H9 (cell line): ENCODE measurements around the gene NFKBIA. TPM values are rescaled to one million over a fixed set of nuclear protein-coding genes. Genes with fewer than 3 reads are reported as not detected.

Source experiments
- DNase-seq: peaks from one replicate; pipeline ENCODE4 v3.0.0-alpha.2; 2017
- H2AFZ ChIP-seq: one replicate; pipeline ENCODE4 v1.6.1; 2013; ENCODE audit warnings: mild to moderate bottlenecking, low read length, control low read depth, moderate library complexity
- H2AK5ac ChIP-seq: 2 replicates; pipeline ENCODE4 v1.6.1; 2013; ENCODE audit warnings: low read length, control low read depth, mixed read lengths; ENCODE audit not compliant: insufficient read length
- H2BK120ac ChIP-seq: one replicate; pipeline ENCODE4 v1.6.1; 2013; ENCODE audit warnings: low read depth, mild to moderate bottlenecking, low read length, control low read depth, inconsistent platforms; ENCODE audit not compliant: poor library complexity, severe bottlenecking
- H2BK12ac ChIP-seq: 2 replicates; pipeline ENCODE4 v1.6.1; 2013; ENCODE audit warnings: low read length, control low read depth, mixed read lengths, low read depth; ENCODE audit not compliant: insufficient read length
- H2BK15ac ChIP-seq: 2 replicates; pipeline ENCODE4 v1.6.1; 2013; ENCODE audit warnings: low read depth, low read length, control low read depth
- H2BK20ac ChIP-seq: one replicate; pipeline ENCODE4 v1.6.1; 2013; ENCODE audit warnings: low read depth, mild to moderate bottlenecking, low read length, control low read depth, inconsistent platforms; ENCODE audit not compliant: poor library complexity, severe bottlenecking
- H2BK5ac ChIP-seq: 2 replicates; pipeline ENCODE4 v1.6.1; 2013; ENCODE audit warnings: low read length, control low read depth, mixed read lengths; ENCODE audit not compliant: insufficient read length
- H3K14ac ChIP-seq: 2 replicates; pipeline ENCODE4 v1.6.1; 2013; ENCODE audit warnings: low read length, control low read depth; ENCODE audit not compliant: insufficient read depth
- H3K18ac ChIP-seq: 2 replicates; pipeline ENCODE4 v1.6.1; 2013; ENCODE audit warnings: low read depth, mild to moderate bottlenecking, mixed read lengths, low read length, control low read depth; ENCODE audit not compliant: insufficient read length
- H3K23ac ChIP-seq: 2 replicates; pipeline ENCODE4 v1.6.1; 2013; ENCODE audit warnings: low read length, control low read depth, mixed read lengths, low read depth; ENCODE audit not compliant: insufficient read length
- H3K23me2 ChIP-seq: 2 replicates; pipeline ENCODE4 v1.6.1; 2013; ENCODE audit warnings: low read depth, mild to moderate bottlenecking, mixed read lengths, low read length, control low read depth; ENCODE audit not compliant: insufficient read length, poor library complexity, severe bottlenecking
- H3K27ac ChIP-seq: 2 replicates; pipeline ENCODE4 v1.5.1; 2013; ENCODE audit warnings: low read length, control low read depth, mixed read lengths, low read depth; ENCODE audit not compliant: insufficient read length
- H3K27me3 ChIP-seq: 2 replicates; pipeline ENCODE4 v1.6.1; 2013; ENCODE audit warnings: low read length, control low read depth, inconsistent platforms; ENCODE audit not compliant: insufficient read depth
- H3K4ac ChIP-seq: 2 replicates; pipeline ENCODE4 v1.6.1; 2013; ENCODE audit warnings: low read depth, mild to moderate bottlenecking, control low read depth, inconsistent platforms, low read length, moderate library complexity
- H3K4me1 ChIP-seq: 2 replicates; pipeline ENCODE4 v1.6.1; 2013; ENCODE audit warnings: low read length, control low read depth, inconsistent platforms; ENCODE audit not compliant: insufficient read depth
- H3K4me2 ChIP-seq: 2 replicates; pipeline ENCODE4 v1.6.1; 2013; ENCODE audit warnings: low read length, control low read depth, mixed read lengths; ENCODE audit not compliant: insufficient read length, insufficient read depth
- H3K56ac ChIP-seq: 2 replicates; pipeline ENCODE4 v1.6.1; 2013; ENCODE audit warnings: low read depth, mild to moderate bottlenecking, mixed read lengths, low read length, control low read depth; ENCODE audit not compliant: insufficient read length
- H3K79me1 ChIP-seq: 2 replicates; pipeline ENCODE4 v1.6.1; 2013; ENCODE audit warnings: low read depth, mild to moderate bottlenecking, moderate library complexity, low read length, control low read depth, inconsistent platforms; ENCODE audit not compliant: insufficient read depth, poor library complexity, severe bottlenecking
- H3K79me2 ChIP-seq: 2 replicates; pipeline ENCODE4 v1.6.1; 2013; ENCODE audit warnings: low read length, control low read depth, inconsistent platforms; ENCODE audit not compliant: insufficient read depth
- H3K9ac ChIP-seq: 2 replicates; pipeline ENCODE4 v1.6.1; 2013; ENCODE audit warnings: low read length, control low read depth, mixed read lengths; ENCODE audit not compliant: insufficient read length; ENCODE audit errors: extremely low read depth
- H3K9me3 ChIP-seq: one replicate; pipeline ENCODE4 v1.6.1; 2013; ENCODE audit warnings: low read depth, low read length, inconsistent platforms; ENCODE audit not compliant: control insufficient read depth
- H3T11ph ChIP-seq: one replicate; pipeline ENCODE4 v1.6.1; 2013; ENCODE audit warnings: mild to moderate bottlenecking, low read length, control low read depth, inconsistent platforms
- H4K20me1 ChIP-seq: one replicate; pipeline ENCODE4 v1.6.1; 2013; ENCODE audit not compliant: control insufficient read depth, insufficient read length, insufficient read depth
- H4K5ac ChIP-seq: 2 replicates; pipeline ENCODE4 v1.6.1; 2013; ENCODE audit warnings: low read depth, mild to moderate bottlenecking, mixed read lengths, low read length, control low read depth; ENCODE audit not compliant: insufficient read length
- H4K8ac ChIP-seq: replicated peaks from 2 replicates; pipeline ENCODE4 v1.6.1; 2013; ENCODE audit warnings: low read length, control low read depth, mixed read lengths, low read depth; ENCODE audit not compliant: insufficient read length
- H4K91ac ChIP-seq: 2 replicates; pipeline ENCODE4 v1.6.1; 2013; ENCODE audit warnings: low read depth, mild to moderate bottlenecking, moderate library complexity, mixed read lengths, low read length, control low read depth; ENCODE audit not compliant: insufficient read length
- H3K27ac Mint-ChIP-seq, 3 experiments: 2 replicates in 2 of 3; 3 replicates in 1 of 3; pipeline ENCODE4 v1.8.0; 2020 to 2021; ENCODE audit warnings: mixed read lengths in 3 of 3, mild to moderate bottlenecking in 1 of 3, moderate library complexity in 1 of 3
- H3K27me3 Mint-ChIP-seq: 2 replicates; pipeline ENCODE4 v1.8.0; 2021; ENCODE audit warnings: low read depth, mild to moderate bottlenecking, moderate library complexity, mixed read lengths
- H3K36me3 Mint-ChIP-seq, 3 experiments: 2 replicates in 2 of 3; 3 replicates in 1 of 3; pipeline ENCODE4 v1.8.0; 2020 to 2021; ENCODE audit warnings: low read depth in 3 of 3, mixed read lengths in 3 of 3; ENCODE audit not compliant: insufficient read depth in 1 of 3
- H3K4me1 Mint-ChIP-seq, 2 experiments: 2 replicates each; pipeline ENCODE4 v1.8.0; 2020; ENCODE audit warnings: mixed read lengths in 2 of 2
- H3K4me3 Mint-ChIP-seq, 2 experiments: 2 replicates in 1 of 2; 3 replicates in 1 of 2; pipeline ENCODE4 v1.8.0; 2020 to 2021; ENCODE audit warnings: mild to moderate bottlenecking in 2 of 2, mixed read lengths in 2 of 2, moderate library complexity in 1 of 2
- H3K9me3 Mint-ChIP-seq, 2 experiments: 2 replicates in 1 of 2; 3 replicates in 1 of 2; pipeline ENCODE4 v1.8.0; 2020; ENCODE audit warnings: mild to moderate bottlenecking in 2 of 2, mixed read lengths in 2 of 2, moderate library complexity in 1 of 2
- WGBS: extraction: QIAGEN DNeasy Blood & Tissue Kit; methylation state at CpG from one replicate; pipeline ENCODE4 v1.1.7; 2013; ENCODE audit warnings: missing lambda C conversion rate, low lambda C conversion rate, mixed read lengths; ENCODE audit not compliant: insufficient read length; ENCODE audit errors: extremely low coverage; 5-methylcytosine and 5-hydroxymethylcytosine counted together
- total RNA-seq: library from RNA; stranded (reverse); gene quantifications from 2 replicates; pipeline ENCODE4 v1.2.1, GENCODE V29; 2021
- TF ChIP-seq, protein P1 (sequence below): fragments of 200-600 bp; sonication (generic); conservative IDR thresholded peaks from 3 replicates; pipeline ENCODE4 v1.8.0; 2021; ENCODE audit warnings: antibody characterized with exemption, mild to moderate bottlenecking

NFKBIA gene
- total RNA-seq, 1 experiment from 2014 or later = 38.4 TPM

DNA sequence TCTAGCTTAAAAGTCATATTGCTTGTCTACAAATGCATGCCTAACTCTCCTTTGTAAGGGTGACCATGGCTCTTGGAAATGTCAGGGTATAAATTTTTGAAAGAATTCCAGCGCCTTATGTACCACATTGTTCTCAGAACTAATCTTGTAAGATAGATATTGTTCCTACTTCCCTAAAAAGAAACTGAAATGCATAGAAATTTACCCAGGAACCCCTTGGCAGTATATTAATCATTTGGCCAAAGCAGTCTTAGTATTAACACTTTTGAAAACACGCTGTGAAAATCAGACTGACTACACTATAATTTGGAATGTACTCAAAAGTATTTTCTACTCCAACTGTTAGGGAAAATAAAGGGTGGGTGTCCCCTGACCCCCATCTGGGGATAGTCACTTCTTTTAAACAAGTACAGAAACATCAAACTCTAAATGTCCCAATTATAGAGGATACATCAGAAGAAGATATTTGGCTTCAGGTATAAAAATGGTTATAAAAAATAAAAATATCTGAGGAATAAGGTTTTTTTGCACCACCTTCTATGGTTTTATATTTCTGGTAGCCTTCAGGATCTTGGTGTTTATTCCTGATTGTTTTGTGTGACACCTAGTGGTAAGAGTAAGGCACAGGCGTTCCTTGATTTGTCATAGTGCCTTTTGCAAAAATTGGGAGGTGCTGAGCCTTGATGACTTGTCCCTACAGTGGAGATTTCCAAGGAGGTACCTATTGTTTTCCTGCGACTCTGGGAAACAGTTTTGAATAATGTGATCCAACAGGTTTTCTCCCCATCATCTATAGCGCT, 2.2 kb upstream of the NFKBIA start:
- Histone ChIP-seq H3K4ac (no peak overlapping the region), H2BK5ac (no peak overlapping the region), H3K14ac (no peak overlapping the region), H2BK12ac (no peak overlapping the region), H4K5ac (no peak overlapping the region), H3T11ph (no peak overlapping the region), H3K79me1 (no peaks in the 10 kb centered on the region), H3K18ac (no peak overlapping the region), H2BK20ac (no peak overlapping the region), H3K23me2 (peaks cover 6% of the 10 kb centered on the region), H3K4me2 (no peak overlapping the region), H2AFZ (no peak overlapping the region), H4K91ac (no peak overlapping the region), H3K56ac (no peak overlapping the region), H4K20me1 (no peaks in the 10 kb centered on the region), H3K27ac (no peak overlapping the region), H2BK15ac (no peak overlapping the region), H3K9me3 (no peaks in the 10 kb centered on the region), H4K8ac (no peak overlapping the region), H3K9ac (no peak overlapping the region), H3K79me2 (no peaks in the 10 kb centered on the region), H3K4me1 (peaks cover 7% of the 10 kb centered on the region; the same call in 1 of the 2 replicates), H2AK5ac (no peak overlapping the region), H2BK120ac (no peak overlapping the region), H3K23ac (no peak overlapping the region), H3K27me3 (no peaks in the 10 kb centered on the region)
- Mint-ChIP-seq H3K27ac (no peak overlapping the region; a peak in 1 of 7 replicates), H3K4me3 (no peak overlapping the region), H3K4me1 (peaks cover 27 to 32% of the 10 kb centered on the region in 2 experiments), H3K36me3 (peaks cover 12 to 20% (median 19%) of the 10 kb centered on the region in 3 experiments; a peak in 6 of 7 replicates), H3K27me3 (no peaks in the 10 kb centered on the region), H3K9me3 (no peaks in the 10 kb centered on the region)
- no peak for DNase-seq
- WGBS = no CpG with 5 or more reads among the region's 5 CpGs
- TF ChIP-seq, protein P1, sequence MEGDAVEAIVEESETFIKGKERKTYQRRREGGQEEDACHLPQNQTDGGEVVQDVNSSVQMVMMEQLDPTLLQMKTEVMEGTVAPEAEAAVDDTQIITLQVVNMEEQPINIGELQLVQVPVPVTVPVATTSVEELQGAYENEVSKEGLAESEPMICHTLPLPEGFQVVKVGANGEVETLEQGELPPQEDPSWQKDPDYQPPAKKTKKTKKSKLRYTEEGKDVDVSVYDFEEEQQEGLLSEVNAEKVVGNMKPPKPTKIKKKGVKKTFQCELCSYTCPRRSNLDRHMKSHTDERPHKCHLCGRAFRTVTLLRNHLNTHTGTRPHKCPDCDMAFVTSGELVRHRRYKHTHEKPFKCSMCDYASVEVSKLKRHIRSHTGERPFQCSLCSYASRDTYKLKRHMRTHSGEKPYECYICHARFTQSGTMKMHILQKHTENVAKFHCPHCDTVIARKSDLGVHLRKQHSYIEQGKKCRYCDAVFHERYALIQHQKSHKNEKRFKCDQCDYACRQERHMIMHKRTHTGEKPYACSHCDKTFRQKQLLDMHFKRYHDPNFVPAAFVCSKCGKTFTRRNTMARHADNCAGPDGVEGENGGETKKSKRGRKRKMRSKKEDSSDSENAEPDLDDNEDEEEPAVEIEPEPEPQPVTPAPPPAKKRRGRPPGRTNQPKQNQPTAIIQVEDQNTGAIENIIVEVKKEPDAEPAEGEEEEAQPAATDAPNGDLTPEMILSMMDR = peak; percentile 87
